ENCODE results near the gene SKAP1.

The SKAP1 gene

GRCh38 chr17:48100160-48100559 lies 329.9 kb downstream of the SKAP1 start:
- FAIRE-seq = no peak

- no peak for FAIRE-seq
Measured at GRCh38 chr17:48095611-48096010, 334.4 kb downstream of the SKAP1 start.

- FAIRE-seq = no peak
Measured at GRCh38 chr17:48093341-48094045, 336.5 kb downstream of the SKAP1 start.

- FAIRE-seq = no peak
Measured at GRCh38 chr17:48084932-48085331, 345.1 kb downstream of the SKAP1 start.

Measured in G401.6 (cell line).